Fibroblast of skin of left biceps (primary cell): ENCODE results near the gene ACVR1B.
A peak's percentile ranks its signal among the peaks of the same experiment; 100 is the strongest.

Source experiments
- DNase-seq, 2 experiments: peaks; one replicate each; pipeline ENCODE4 v3.0.0-alpha.2; 2013; ENCODE audit warnings: low read depth in 2 of 2

ACVR1B gene

DNA sequence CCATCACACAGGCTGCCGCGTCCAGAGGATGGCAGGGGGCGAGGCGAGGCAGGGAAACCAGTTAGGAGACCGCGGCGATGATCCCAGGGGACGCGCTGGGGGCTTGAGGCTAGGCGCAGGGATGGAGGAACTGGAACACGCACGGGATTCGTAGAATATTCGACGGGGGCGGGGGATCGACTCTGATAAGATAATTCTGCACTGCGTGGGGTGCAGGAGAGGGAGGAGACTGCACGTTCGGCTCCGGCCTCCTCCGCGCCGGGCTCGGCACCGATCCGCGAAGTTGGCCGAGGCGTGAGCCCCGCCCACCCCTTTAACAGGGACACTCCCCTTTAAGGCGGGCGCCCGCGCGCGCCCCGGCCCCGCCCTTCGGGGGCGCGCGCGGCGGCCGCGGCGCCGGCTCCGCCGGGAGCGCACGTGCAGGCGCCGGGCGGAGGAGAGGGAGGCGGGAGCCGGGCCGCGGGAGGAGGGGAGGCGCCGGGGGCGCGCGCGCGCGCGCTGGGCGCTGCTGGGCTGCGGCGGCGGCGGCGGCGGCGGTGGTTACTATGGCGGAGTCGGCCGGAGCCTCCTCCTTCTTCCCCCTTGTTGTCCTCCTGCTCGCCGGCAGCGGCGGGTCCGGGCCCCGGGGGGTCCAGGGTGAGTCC, at the start of gene ACVR1B:
TSS of gene ACVR1B (plus strand) at position 501 of the 644 bp plus-strand sequence. CDS start at position 546, 45 bp downstream.
- DNase-seq = peak; percentile 79 to 81

DNA sequence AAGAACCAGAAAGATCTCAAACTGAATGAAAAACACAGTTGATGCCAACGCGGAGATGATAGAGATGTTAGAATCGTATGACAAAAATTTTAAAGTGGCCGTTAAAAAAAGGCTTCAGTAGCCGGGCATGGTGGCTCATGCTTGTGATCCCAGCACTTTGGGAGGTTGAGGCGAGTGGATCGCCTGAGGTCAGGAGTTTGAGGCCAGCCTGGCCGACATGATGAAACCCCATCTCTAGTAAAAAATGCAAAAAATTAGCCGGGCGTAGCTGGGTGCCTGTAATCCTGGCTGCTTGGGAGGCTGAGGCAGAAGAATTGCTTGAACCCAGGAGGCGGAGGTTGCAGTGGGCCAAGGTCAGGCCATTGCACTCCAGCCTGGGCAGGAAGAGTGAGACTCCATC, 49.6 kb upstream of the ACVR1B start:
- no peak for DNase-seq

DNA sequence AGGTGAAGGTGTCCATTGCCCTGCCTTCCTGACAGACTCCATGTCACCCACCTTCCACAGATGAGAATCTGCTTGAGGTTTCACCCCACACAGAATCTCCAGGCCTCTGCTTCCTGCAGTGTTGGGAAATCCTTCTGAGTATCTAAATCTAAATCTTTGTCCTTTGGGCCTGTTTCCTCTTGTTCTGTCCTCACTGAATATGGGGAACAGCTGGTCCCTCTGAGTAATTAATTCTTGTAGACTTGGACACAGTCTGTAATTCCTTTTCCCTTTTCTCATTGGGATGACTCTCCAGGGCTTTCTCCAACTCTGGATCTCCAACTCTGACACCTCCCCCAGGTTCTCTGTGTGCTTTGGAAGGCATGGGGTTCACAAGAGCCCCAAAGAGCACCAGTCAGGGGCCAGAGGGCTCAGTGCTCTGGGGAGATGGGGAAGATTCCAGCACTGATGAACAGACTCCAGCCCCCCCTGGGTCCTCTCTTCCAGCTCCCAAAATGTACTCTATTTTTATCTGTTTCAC, 46.5 kb upstream of the ACVR1B start:
- DNase-seq = peak in 1 of 2 experiments; percentile 33

DNA sequence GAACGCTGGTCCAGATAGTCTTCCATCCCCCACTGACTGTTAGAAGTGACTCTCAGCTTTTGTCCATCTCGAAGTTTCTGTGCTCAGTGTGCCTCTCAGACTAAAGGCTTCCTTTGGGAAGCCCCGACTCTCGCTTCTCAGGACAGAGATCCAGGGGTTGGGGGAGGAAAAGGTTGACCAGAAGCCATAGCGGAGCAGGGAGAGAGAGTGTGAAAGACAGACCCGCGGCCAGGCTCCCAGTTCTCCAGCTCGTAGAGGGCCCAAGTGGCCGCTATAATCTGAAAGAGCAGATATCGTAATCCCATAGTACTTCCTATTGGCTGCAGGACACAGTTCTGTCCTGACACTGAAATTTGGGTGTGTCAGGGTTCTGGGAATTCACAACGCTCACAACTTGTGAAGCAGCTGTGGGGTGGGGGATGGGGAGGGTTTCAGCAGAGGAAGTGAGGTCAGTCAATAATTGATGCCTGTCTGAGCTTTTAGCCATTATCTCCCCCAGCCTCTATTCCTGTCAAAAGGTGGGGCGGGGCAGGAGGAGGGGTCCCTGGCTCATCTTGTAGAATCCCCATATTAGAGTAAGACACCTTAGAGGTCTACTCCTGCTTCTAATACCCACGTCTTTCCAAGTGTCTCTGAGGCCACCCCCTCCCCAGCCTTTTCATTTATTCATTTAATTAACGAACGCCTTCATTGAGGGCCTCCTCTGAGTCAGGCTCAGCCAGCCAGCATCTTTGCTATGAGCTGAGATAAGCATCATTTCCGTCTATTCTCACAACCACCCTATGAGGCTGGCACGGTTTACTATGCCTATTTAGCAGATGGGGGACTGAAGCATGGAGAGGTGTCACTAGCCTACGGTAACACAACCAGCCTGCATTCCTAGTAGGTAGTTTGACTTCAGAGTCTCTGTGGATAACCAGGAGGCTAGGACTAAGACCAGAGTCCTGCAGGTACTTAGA, 45.7 kb upstream of the ACVR1B start:
- DNase-seq = no peak

DNA sequence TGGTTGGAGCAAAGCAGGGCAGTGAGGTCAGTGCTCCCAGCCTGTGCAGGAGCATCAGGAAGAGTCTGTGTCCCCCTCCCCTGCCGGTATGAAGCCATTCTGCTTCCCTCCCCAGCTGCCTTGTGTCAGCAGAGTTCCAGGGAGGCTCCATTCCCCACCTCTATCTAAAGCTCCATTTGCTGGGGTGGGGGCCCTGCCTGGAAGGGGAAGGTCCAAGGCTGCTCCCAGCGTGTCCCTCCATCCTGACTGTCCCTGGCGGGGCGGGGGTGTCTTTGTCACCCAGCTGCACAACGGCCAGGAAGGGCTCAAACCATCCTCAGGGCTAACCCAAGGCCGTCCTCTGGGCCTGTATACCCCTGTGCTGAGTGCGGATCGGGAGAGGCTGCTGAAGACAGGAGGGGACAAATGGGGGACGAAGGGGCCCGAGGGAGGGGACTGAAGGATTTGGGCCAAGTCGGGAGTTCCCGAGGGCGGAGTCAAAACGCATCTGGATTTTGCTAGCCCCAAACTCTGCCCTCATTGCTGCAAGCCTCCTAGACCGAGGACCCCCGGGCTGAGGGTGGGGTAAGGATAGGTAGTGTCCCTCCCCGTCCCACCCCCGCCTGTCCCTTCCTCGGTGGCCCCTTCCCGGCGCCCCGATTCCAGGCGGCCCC, 44.9 kb upstream of the ACVR1B start:
- DNase-seq = no peak

DNA sequence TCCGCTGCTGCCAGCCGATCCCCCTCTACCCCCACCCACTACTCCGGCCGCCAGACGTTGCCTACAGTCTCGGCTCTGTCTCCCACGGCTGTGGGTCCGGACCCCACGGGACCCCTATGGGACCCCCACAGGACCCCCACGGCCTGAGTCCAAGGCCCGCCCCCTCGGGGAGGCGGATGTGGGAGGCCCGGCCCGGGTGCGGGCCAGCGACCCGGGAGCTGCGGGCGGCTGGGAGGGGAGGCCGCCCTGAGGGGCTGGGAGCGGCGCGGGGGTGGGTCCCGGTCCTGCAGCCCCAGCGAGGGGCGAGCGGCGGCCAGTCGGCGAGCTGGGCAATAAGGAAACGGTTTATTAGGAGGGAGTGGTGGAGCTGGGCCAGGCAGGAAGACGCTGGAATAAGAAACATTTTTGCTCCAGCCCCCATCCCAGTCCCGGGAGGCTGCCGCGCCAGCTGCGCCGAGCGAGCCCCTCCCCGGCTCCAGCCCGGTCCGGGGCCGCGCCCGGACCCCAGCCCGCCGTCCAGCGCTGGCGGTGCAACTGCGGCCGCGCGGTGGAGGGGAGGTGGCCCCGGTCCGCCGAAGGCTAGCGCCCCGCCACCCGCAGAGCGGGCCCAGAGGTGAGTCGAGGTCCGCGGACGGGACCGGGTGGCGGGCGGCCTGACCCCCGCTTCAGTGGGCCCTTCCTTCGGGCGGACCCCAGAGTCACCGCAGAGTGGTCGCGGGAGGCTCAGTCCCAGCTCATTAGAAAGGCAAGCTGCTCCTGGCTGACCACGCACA, 44.2 kb upstream of the ACVR1B start, which contains the start of gene ACVRL1:
TSS of gene ACVRL1 (plus strand) at position 422 of the 773 bp plus-strand sequence. CDS start 4,971 bp downstream, outside the sequence.
- no peak for DNase-seq

DNA sequence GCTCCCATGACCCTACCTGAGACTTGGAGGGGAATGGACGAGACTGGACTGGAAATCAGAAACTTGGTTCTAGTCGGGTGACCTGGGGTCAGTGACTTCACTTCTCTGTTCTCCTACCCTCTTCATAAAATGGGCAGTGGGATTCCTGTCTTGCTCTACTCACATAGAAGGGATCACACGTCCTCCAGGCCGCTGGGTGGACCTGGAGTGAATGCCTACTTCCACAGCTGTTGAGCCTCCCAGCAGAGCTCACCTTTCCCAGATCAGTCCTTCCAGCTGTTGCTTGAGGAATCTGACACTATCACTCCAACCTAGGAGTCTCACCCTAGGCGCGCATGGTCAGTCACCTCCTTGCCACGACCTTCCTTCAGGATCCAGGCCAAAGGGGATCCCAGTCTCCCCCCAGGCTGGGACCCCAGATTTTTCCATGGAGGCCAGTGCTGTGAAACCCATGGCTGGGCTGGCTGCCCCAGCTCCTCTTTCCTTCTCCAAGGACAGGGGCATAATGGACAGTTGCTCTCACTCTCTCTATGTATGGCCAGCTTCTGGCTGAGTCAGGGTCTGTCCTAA, 43.6 kb upstream of the ACVR1B start:
- DNase-seq = no peak

DNA sequence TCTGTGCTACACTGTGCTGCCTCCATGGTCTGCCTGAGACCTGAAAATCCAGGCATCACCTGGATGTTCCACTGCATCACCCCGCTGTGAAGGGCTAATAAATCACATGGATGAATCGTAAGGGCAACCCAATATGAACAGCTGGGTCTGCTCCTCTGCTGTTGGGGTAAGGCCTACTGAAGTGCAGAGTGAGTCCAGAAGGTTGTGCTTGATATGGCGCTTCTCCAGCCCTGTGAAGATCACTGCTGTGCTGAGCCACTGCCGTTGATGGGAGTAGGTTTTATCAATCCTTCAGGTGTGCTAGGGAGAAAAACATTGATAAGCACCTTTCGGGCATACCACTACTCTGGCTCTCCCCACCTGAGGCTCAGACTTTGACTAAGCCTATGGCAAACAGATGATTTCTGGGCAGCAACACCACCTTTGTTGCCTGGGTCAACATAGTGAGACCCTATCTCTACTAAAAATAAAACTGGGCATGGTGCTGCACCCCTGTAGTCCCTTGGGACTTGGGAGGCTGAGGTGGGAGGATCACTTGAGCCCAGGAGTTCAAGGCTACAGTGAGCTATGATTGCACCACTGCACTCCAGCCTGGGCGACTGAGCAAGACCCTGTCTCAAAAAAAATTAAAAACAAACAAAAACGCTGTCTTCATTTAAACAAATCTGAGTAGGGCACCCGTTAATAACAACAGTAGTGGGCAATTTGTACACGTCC, 42.5 kb upstream of the ACVR1B start:
- DNase-seq = no peak

DNA sequence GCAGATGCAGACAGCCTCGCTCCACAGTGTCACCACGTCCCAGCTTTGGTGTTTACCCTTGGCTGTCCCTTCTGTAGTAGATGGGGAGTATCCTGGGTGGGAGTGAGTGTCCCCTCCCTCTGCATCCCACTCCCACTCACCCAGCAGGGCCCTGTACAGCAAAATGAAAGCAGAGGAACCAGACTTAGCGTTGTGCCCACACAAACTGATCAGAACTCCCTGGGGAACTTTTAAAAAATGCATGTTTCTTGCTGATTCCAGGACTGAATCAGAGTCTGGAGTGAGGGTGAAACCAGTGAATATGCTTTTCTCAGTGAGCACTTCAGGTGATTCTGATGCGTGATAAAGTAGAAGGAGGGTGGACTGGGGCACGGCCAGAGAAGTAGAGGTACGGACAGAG, 41.3 kb upstream of the ACVR1B start:
- DNase-seq = no peak

DNA sequence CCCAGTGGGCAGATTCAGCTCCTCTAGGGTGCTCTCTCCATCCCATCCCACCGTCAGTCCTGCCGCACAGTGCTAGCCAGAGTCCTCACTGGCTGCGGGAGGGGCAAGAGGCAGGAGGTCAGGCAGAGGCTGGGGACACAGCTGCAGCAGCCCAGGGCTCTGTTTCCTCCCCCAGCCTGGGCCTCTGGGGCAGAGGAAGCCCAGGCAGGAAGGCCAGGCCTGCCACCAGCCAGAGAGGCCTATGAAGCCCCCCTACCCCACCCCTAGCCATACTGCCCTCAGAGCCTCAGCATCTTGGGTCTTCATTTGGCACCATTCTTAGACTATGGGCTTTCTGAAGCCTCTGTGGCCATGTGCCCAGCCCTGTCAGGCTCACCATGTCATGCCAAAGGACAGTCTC, 40.8 kb upstream of the ACVR1B start:
- no peak for DNase-seq

DNA sequence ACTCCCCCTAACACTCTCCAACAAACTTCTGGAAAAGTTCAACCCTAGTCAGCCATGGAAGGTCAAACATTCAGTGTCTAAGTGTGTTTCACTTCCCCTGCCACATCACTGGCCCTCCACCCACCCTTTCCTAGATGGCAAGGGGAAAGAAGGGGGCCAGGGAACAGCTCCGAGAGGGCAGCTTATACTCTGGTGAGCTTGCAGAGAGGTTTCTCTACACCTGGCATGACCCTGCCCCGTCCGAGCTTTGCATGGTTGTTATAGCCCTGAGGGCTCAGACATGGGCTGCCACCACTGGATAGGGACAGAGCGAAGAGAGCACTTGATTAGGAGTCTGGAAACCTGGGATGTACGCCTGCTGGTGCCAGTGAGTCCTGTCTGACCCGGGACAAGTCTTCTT, 40.2 kb upstream of the ACVR1B start:
- DNase-seq = no peak

DNA sequence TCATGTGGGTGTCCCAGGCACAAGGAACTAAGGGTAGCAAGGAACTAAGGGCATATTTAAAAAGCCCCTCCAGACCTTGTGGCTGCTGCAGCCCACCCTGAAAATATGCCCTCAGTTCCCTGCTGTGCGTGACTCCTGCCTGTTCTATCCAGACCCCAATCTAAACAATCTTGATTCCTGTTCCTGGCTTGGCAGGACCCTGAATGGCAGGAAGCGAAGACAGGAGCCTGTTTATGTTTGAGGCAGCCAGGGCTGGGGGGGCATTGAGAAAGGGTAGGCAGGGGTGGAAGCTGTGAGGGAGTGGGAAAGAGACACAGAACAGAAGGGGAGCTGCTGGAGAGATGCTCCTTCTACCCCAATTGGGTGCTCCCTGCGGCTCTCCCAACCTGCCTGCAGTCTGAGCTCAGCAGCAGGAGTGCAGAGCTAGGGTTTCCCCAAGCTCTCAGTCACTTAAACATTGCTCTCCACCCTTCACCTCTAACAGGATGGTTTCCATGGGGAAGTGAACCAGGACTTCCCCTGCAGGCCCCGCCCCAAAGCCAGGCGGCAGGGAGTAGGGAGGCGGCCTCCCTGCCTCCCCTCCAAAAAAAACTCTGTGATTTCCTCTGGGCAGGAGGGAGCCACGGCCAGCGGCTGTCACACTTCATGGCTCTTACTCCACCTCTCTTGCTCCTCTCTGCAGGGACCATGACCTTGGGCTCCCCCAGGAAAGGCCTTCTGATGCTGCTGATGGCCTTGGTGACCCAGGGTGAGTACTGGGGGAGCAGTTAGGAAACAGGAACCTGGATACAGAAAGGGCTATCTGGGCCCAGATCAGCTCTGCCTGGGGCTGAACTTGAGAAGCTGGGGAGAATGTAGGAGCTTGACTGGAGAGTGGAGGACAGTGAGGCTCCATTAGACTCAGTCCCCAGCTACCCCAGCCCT, 39.4 kb upstream of the ACVR1B start:
- no peak for DNase-seq

DNA sequence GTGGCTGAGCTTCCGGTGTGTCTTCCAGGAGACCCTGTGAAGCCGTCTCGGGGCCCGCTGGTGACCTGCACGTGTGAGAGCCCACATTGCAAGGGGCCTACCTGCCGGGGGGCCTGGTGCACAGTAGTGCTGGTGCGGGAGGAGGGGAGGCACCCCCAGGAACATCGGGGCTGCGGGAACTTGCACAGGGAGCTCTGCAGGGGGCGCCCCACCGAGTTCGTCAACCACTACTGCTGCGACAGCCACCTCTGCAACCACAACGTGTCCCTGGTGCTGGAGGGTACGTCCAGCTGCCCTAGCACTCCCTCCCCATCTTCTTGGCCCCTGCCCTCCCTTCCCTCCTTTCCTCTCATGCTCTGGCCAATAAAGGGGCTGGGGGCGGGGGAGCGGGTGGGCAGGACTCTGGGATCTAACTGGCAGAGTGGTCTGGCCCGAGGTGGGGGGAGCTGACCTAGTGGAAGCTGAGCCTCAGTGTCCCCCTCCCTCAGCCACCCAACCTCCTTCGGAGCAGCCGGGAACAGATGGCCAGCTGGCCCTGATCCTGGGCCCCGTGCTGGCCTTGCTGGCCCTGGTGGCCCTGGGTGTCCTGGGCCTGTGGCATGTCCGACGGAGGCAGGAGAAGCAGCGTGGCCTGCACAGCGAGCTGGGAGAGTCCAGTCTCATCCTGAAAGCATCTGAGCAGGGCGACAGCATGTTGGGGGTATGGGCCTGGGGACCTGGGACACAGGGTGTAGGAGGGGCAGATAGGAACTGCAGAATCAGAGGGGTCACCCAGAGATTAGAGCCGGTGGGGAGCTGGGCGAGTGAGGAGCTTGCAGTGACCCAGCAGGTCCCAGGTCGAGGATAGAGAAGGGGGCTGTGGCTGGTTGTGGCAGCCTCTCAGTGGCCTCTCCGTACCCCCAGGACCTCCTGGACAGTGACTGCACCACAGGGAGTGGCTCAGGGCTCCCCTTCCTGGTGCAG, 38.1 kb upstream of the ACVR1B start:
- no peak for DNase-seq

DNA sequence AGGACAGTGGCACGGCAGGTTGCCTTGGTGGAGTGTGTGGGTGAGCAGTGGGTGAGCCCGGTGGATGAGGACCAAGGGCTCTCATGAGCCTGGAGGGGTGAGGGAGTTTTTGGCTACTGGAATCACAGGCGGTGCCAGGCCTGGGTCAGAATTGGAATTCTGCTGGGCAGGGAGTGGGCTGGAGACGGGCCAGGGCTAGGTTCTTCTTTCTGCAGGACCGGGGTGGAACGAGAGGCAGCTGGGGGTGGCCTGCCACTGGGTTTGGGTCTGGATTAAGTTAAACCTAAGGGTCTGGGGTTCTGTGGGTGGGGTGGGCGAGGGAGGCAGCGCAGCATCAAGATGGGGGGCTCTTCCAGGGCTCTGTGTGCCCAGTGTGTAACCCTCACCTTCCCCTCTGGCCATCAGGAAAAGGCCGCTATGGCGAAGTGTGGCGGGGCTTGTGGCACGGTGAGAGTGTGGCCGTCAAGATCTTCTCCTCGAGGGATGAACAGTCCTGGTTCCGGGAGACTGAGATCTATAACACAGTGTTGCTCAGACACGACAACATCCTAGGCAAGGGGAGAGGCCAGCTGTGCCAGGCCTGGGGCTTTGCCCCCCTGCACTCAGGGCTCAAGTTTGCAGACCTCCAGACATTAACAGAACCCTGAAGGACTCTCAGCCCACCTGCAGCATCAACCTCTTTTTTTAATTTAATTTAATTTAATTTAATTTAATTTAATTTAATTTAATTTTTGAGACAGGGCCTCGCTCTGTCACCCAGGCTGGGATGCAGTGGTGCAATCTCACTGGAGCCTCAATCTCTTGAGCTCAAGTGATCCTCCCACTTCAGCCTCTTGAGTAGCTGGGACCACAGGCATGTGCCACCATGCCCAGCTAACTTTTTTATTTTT, 37.2 kb upstream of the ACVR1B start:
- DNase-seq = no peak

DNA sequence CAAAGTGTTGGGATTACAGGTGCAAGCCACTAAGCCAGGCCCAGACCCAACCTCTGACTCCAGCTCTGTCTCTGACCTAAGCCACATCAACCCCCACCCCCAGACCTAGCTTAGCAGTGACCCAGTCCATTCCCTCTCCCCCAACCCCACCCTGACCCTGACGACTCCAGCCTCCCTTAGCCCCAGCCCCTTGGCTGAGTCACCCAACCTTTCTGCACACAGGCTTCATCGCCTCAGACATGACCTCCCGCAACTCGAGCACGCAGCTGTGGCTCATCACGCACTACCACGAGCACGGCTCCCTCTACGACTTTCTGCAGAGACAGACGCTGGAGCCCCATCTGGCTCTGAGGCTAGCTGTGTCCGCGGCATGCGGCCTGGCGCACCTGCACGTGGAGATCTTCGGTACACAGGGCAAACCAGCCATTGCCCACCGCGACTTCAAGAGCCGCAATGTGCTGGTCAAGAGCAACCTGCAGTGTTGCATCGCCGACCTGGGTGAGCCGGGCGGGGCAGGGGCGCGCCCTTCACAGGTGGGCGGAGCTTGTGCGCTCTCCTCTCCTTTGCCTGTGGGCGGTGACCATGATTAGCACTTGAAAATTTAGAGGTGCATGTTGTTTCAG, 36.4 kb upstream of the ACVR1B start:
- DNase-seq = no peak

DNA sequence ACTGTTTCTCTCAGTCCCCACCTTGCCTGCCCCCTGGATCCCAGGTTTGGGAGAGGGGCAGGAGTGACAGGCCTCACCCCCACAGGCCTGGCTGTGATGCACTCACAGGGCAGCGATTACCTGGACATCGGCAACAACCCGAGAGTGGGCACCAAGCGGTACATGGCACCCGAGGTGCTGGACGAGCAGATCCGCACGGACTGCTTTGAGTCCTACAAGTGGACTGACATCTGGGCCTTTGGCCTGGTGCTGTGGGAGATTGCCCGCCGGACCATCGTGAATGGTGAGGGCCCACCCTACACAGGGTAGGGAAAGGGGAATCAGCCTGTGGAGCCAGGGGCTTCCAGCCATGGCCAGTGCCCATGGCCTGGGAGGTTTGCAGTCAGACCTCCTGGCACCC, 35.5 kb upstream of the ACVR1B start:
- no peak for DNase-seq
